ENCODE measurements around the gene ST6GALNAC1. TPM values are rescaled to one million over a fixed set of nuclear protein-coding genes. Genes with fewer than 3 reads are reported as not detected.
"Not testable (repeated sequence)": the region's sequence is repeated elsewhere in the genome, so short reads cannot be mapped to it uniquely, and the experiment has no call there.

ST6GALNAC1 gene
- total RNA-seq, 2 experiments from 2014 or later: 1.8 to 2.5 TPM

DNA sequence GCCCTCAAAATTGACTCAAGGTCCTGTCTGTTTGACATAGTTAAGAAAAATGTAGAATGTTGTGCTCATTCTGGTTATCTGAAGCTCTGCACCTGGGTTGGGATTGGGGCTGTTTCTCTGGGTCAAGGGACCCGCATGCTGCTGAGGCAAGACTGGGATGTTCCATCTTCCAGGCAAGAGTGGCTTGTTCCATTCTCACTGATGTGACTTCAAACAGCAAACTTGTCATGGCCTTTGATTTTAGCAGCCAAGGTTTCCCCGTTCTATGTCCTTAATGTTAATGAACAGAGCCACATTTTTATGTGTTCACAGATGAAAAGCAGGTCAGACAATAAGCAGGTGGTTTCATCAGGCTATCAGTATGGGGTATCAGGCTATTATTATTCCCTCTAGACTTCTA is 25.7 kb downstream of the ST6GALNAC1 start:
- ATAC-seq (ENCODE audit: poor library complexity): no peak
- ChIA-PET POLR2A (no interaction called here), CTCF (no interaction called here)
- no peaks in the 10 kb centered on the region for H3K27me3 ChIP-seq (ENCODE audit: control insufficient read depth in 1 of 2, insufficient read depth in 2 of 2, low read length in 2 of 2)
- Mint-ChIP-seq H3K9me3 (no peaks in the 10 kb centered on the region), H3K4me1 (ENCODE audit: low read depth) (no peaks in the 10 kb centered on the region), H3K27ac (no peak overlapping the region), H3K36me3 (ENCODE audit: low read depth) (no peaks in the 10 kb centered on the region), H3K4me3 (no peak overlapping the region), H3K27me3 (no peaks in the 10 kb centered on the region)
- no peak for DNase-seq
- TF ChIP-seq, protein P1, sequence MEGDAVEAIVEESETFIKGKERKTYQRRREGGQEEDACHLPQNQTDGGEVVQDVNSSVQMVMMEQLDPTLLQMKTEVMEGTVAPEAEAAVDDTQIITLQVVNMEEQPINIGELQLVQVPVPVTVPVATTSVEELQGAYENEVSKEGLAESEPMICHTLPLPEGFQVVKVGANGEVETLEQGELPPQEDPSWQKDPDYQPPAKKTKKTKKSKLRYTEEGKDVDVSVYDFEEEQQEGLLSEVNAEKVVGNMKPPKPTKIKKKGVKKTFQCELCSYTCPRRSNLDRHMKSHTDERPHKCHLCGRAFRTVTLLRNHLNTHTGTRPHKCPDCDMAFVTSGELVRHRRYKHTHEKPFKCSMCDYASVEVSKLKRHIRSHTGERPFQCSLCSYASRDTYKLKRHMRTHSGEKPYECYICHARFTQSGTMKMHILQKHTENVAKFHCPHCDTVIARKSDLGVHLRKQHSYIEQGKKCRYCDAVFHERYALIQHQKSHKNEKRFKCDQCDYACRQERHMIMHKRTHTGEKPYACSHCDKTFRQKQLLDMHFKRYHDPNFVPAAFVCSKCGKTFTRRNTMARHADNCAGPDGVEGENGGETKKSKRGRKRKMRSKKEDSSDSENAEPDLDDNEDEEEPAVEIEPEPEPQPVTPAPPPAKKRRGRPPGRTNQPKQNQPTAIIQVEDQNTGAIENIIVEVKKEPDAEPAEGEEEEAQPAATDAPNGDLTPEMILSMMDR (IDR thresholded peaks at IDR 0.05): no peak
- H3K36me3 ChIP-seq (ENCODE audit: insufficient read depth, low read length): no peaks in the 10 kb centered on the region
- H3K4me1 ChIP-seq (ENCODE audit: insufficient read depth, low read length): no peaks in the 10 kb centered on the region
- no peak overlapping the region for H3K4me3 ChIP-seq (ENCODE audit: low read length)
- H3K27ac ChIP-seq (ENCODE audit: low read depth in 1 of 2, low read length in 2 of 2): no peak overlapping the region
- intact Hi-C loops (cut with DNase I, micrococcal nuclease): no loop called here
- H3K9me3 ChIP-seq (ENCODE audit: control insufficient read depth in 1 of 2, insufficient read depth in 1 of 2, low read length in 2 of 2): no peaks in the 10 kb centered on the region

DNA sequence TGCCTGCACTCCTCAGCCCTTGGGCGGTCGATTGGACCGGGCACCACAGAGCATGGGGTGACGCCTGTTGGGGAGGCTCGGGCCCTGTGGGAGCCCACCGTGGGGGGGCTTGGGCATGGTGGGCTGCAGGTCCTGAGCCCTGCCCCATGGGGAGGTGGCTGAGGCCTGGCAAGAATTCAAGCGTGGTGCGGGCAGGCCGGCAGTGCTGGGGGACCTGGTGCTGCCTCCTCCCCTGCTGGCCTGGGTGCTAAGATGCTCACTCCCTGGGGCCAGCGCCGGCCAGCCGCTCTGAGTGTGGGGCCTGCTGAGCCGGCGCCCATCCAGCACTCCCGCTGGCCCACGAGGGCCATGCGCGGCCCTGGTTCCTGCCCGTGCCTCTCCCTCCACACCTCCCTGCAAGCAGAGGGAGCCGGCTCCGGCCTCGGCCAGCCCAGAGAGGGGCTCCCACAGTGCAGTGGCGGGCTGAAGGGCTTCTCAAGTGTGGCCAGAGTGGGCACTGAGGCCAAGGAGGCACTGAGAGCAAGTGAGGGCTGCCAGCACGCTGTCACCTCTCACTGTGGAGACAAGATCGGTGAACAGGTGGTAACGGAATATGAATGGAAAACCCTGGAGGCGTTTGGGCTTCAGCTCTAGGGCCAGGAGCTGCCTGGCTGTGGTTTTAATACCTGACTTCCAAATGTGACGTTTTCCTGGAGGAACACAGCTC is 28.5 kb downstream of the ST6GALNAC1 start:
- Histone ChIP-seq H3K27ac (ENCODE audit: low read depth in 1 of 2, low read length in 2 of 2) (no peak overlapping the region), H3K27me3 (ENCODE audit: control insufficient read depth in 1 of 2, insufficient read depth in 2 of 2, low read length in 2 of 2) (no peaks in the 10 kb centered on the region), H3K9me3 (ENCODE audit: control insufficient read depth in 1 of 2, insufficient read depth in 1 of 2, low read length in 2 of 2) (no peaks in the 10 kb centered on the region), H3K36me3 (ENCODE audit: insufficient read depth, low read length) (no peaks in the 10 kb centered on the region), H3K4me1 (ENCODE audit: insufficient read depth, low read length) (no peaks in the 10 kb centered on the region), H3K4me3 (ENCODE audit: low read length) (no peak overlapping the region)
- H3K36me3 Mint-ChIP-seq (ENCODE audit: low read depth): no peaks in the 10 kb centered on the region
- TF ChIP-seq, protein P1 (IDR thresholded peaks at IDR 0.05): no peak
- no peaks in the 10 kb centered on the region for H3K4me1 Mint-ChIP-seq (ENCODE audit: low read depth)
- intact Hi-C loops (cut with DNase I, micrococcal nuclease): no loop called here
- CTCF ChIA-PET: no interaction called here
- ATAC-seq (ENCODE audit: poor library complexity) (no peak), DNase-seq (no peak)
- no peak overlapping the region for H3K27ac Mint-ChIP-seq
- no peak overlapping the region for H3K4me3 Mint-ChIP-seq
- H3K27me3 Mint-ChIP-seq: no peaks in the 10 kb centered on the region
- no peaks in the 10 kb centered on the region for H3K9me3 Mint-ChIP-seq
- POLR2A ChIA-PET: interaction anchor here (1.2 kb wide), 1 partner anchor 58 kb away, joined by 3 read pairs; no protein-coding TSS in a partner anchor

DNA sequence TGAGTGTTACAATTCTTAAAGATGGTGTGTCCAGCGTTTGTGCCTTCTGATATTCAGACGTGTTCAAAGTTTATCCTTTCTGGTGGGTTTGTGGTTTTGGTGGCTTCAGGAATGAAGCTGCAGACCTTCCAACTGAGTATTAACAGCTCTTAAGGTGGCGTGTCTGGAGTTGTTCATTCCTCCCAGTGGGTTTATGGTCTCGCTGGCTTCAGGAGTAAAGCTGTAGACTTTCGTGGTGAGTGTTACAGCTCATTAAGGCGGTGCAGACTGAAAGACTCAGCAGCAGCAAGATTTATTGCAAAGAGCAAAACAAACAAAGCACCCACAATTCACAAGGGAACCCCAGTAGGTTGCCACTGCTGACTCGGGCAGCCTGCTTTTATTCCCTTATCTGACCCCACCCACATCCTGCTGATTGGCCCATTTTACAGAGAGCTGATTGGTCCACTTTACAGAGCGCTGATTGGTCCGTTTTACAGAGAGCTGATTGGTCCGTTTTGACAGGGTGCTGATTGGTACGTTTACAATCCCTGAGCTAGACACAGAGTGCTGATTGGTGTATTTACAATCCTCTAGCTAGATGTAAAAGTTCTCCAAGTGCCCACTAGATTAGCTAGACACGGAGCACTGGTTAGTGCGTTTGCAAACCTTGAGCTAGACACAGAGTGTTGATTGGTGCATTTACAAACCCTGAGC is 29.3 kb downstream of the ST6GALNAC1 start:
- not testable (repeated sequence) for H3K9me3 Mint-ChIP-seq; H3K4me3 ChIP-seq (ENCODE audit: low read length)

More for the DNA sequence above, 29.3 kb downstream of the ST6GALNAC1 start:
- H3K4me1 Mint-ChIP-seq (ENCODE audit: low read depth); H3K4me1 ChIP-seq (ENCODE audit: insufficient read depth, low read length); H3K27me3 ChIP-seq (ENCODE audit: control insufficient read depth in 1 of 2, insufficient read depth in 2 of 2, low read length in 2 of 2); H3K27ac Mint-ChIP-seq; intact Hi-C loops (cut with DNase I, micrococcal nuclease); H3K27me3 Mint-ChIP-seq; CTCF ChIA-PET; H3K4me3 Mint-ChIP-seq; H3K36me3 Mint-ChIP-seq (ENCODE audit: low read depth); H3K9me3 ChIP-seq (ENCODE audit: control insufficient read depth in 1 of 2, insufficient read depth in 1 of 2, low read length in 2 of 2); ATAC-seq (ENCODE audit: poor library complexity); H3K27ac ChIP-seq (ENCODE audit: low read depth in 1 of 2, low read length in 2 of 2); H3K36me3 ChIP-seq (ENCODE audit: insufficient read depth, low read length): not testable (repeated sequence)
- POLR2A ChIA-PET: interaction anchor here (1.2 kb wide), 1 partner anchor 57 kb away, joined by 3 read pairs; no protein-coding TSS in a partner anchor
- peak in 1 of 14 experiments; percentile 30 for DNase-seq

All from CD4-positive, alpha-beta T cell (primary cell).